Esophagus squamous epithelium (tissue), 5 donors: Measurements from ENCODE around the gene HDAC10. TPM values are rescaled to one million over a fixed set of nuclear protein-coding genes. Genes with fewer than 3 reads are reported as not detected.
"Not testable (repeated sequence)": the region's sequence is repeated elsewhere in the genome, so short reads cannot be mapped to it uniquely, and the experiment has no call there.

Experiments
- DNase-seq: peaks from one replicate; lab custom pipeline; 2025; lab: John Stamatoyannopoulos, UW
- H3K27ac ChIP-seq, 4 donors: fragments of 200-600 bp; sonication (generic); one replicate each; pipeline ENCODE4 v1.5.1; 2016 to 2019; ENCODE audit warnings: mild to moderate bottlenecking in 1 of 4
- H3K27me3 ChIP-seq, 4 donors: fragments of 200-600 bp; sonication (generic); 1 replicate in 3 of 4; 2 replicates in 1 of 4; pipeline versions ENCODE4 v1.5.1 to v1.6.0; 2017 to 2021; ENCODE audit warnings: antibody characterized with exemption in 1 of 4
- H3K36me3 ChIP-seq, 3 donors: fragments of 200-600 bp; sonication (generic); one replicate each; pipeline ENCODE4 v1.5.1; 2016 to 2019
- H3K4me1 ChIP-seq, 3 donors: fragments of 200-600 bp; sonication (generic); one replicate each; pipeline ENCODE4 v1.5.1; 2017 to 2019
- H3K4me3 ChIP-seq, 4 donors: fragments of 200-600 bp; sonication (generic); 1 replicate in 3 of 4; 2 replicates in 1 of 4; pipeline ENCODE4 v1.5.1; 2016 to 2019; ENCODE audit warnings: mild to moderate bottlenecking in 2 of 4, moderate library complexity in 1 of 4
- H3K9me3 ChIP-seq, 3 donors: fragments of 200-600 bp; sonication (generic); one replicate each; pipeline ENCODE4 v1.5.1; 2016 to 2019
- POLR2A ChIP-seq, 4 donors: fragments of 450-650 bp; IDR thresholded peaks; one replicate each; pipeline ENCODE4 v1.6.1; 2017; ENCODE audit warnings: antibody characterized with exemption in 4 of 4, mild to moderate bottlenecking in 4 of 4, moderate library complexity in 3 of 4
- WGBS, 2 donors: methylation state at CpG; one replicate each; pipeline ENCODE4 v1.1.5; 2018; 5-methylcytosine and 5-hydroxymethylcytosine counted together
- intact Hi-C: fragments of 100-400 bp; cut with DNase I; formaldehyde crosslinking; loops from one replicate; pipeline ENCODE4 v1.15.0; 2022
- total RNA-seq, 4 donors: library from RNA; depleted of rRNA; stranded (reverse); fragments of >200 nt; gene quantifications; one replicate each; pipeline ENCODE4 v1.1.0, GENCODE V29; 2016
- TF ChIP-seq, protein P1 (sequence below), 6 experiments: fragments of 450-650 bp in 4 of 6; fragments of 200-600 bp in 2 of 6; sonication (generic) in 2 of 6; IDR thresholded peaks; one replicate each; pipeline ENCODE4 v1.5.1; 2016 to 2019; ENCODE audit warnings: antibody characterized with exemption in 6 of 6, mild to moderate bottlenecking in 4 of 6, moderate library complexity in 4 of 6
- donor health status: DM: yes; HTN: yes; CAD: no.

The HDAC10 gene
- total RNA-seq, 4 donors from 2014 or later = 18.2 to 46.3 (median 35.6) TPM

DNA sequence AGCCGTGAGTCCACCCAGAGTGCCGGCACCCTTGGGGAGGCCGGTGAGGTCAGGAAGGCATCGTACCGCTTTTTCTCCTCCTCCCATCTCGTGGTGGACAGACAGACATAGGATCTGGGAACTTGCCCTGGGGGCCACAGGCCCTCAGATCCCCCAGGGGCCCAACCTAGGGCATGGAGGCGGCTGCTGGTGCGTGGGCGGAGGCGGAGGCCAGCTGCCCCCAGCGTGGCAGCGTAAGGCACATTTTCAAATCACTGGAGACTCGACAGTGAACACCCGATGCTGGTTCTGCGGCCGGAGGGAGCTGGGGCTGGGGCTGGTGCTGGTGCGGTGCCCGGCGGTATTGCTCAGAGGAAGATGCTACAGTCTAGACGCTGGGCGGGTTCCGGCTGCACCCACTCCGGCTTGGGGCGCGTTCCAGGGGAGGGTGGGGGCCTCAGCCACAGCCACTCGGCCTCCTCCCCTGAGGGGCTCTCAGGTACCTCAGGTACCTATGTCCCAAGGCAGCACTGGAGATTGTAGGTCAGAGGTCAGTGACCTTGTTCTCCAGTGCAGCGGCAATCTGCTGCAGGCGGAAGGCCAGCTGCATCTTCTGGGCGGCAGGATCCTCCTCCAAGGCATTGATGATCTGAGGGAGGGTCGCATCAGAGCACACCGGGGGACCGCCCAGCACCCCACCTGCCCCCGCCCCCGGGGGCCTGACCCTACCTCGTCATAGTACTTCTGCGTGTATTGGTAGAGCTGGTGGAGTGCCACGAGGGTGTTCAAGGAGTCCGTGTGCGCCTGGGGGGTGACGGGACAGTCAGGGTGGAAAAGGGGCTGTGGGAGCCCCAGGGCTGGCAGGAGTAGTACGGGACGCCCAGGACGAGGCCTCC is 24.4 kb upstream of the HDAC10 start:
- no peaks in the 10 kb centered on the region for H3K9me3 ChIP-seq
- peaks cover 44 to 67% (median 50%) of the 10 kb centered on the region in 3 donors for H3K36me3 ChIP-seq
- no peak overlapping the region for H3K4me3 ChIP-seq
- H3K27me3 ChIP-seq = peaks cover 0 to 11% (median 0%) of the 10 kb centered on the region in 4 donors
- H3K4me1 ChIP-seq = peaks cover 19 to 88% (median 22%) of the 10 kb centered on the region in 3 donors
- intact Hi-C loops = loop anchor here (2.0 kb wide), 1 partner anchor 67 kb away; the partner anchor contains the start of gene PPP6R2
- WGBS, 2 donors = 80 to 100% methylated on average over 1 to 9 of the region's 43 CpGs
- H3K27ac ChIP-seq = peak overlapping the region in 3 of 4 donors; percentile 32 to 65 (median 44)
- no peak for DNase-seq
- TF ChIP-seq, protein P1, sequence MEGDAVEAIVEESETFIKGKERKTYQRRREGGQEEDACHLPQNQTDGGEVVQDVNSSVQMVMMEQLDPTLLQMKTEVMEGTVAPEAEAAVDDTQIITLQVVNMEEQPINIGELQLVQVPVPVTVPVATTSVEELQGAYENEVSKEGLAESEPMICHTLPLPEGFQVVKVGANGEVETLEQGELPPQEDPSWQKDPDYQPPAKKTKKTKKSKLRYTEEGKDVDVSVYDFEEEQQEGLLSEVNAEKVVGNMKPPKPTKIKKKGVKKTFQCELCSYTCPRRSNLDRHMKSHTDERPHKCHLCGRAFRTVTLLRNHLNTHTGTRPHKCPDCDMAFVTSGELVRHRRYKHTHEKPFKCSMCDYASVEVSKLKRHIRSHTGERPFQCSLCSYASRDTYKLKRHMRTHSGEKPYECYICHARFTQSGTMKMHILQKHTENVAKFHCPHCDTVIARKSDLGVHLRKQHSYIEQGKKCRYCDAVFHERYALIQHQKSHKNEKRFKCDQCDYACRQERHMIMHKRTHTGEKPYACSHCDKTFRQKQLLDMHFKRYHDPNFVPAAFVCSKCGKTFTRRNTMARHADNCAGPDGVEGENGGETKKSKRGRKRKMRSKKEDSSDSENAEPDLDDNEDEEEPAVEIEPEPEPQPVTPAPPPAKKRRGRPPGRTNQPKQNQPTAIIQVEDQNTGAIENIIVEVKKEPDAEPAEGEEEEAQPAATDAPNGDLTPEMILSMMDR (IDR thresholded peaks at IDR 0.05) = no peak
- TF ChIP-seq POLR2A (IDR thresholded peaks at IDR 0.05) = no peak

DNA sequence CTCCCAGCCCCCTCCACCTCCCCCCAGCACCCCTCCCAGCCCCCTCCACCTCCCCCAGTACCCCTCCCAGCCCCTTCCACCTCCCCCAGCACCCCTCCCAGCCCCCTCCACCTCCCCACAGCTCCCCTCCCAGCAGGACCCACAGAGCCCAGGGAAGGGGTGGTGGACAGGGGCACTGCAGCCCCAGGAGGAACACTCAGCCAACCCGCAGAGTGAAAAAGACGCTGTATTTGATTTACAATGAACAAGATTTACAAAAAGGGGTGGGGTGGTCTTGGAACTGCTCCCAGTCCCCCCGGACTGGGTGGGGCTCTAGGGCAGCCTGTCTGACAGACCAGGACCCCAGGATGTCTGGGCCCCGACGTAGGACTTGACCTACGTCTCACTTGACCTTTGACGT is 23.7 kb upstream of the HDAC10 start:
- 57% methylated on average over 5 of the region's 7 CpGs; no CpG with 5 or more reads in 1 of the 2 donors for WGBS, 2 donors
- Histone ChIP-seq H3K27ac (peak overlapping the region in 1 of 4 donors; percentile 17), H3K4me1 (peaks cover 21 to 87% (median 24%) of the 10 kb centered on the region in 3 donors), H3K36me3 (peaks cover 38 to 61% (median 43%) of the 10 kb centered on the region in 3 donors), H3K9me3 (no peaks in the 10 kb centered on the region), H3K4me3 (no peak overlapping the region), H3K27me3 (peaks cover 0 to 11% (median 0%) of the 10 kb centered on the region in 4 donors)
- TF ChIP-seq, protein P1 (IDR thresholded peaks at IDR 0.05) = no peak
- TF ChIP-seq POLR2A (IDR thresholded peaks at IDR 0.05) = no peak
- intact Hi-C loops = no loop called here
- DNase-seq = no peak

DNA sequence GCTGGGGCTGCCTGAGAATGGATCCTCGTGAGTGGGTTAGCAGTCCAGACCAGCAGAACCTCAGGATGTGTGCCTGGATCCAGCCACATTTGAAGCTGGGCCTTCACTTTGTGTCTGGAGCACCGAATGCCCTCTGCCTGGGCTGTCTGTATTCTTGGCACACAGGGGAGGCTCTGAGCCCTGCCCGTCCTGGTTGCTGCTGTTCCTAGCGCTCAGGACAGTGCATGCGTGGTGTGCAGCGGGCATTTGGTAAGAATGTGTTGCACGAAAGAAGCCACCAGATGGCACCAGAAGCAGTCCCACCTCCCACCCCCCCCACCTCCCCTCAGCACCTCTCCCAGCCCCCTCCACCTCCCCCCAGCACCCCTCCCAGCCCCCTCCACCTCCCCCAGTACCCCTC is 23.2 kb upstream of the HDAC10 start:
- intact Hi-C loops = no loop called here
- Histone ChIP-seq H3K27me3 (peaks cover 0 to 11% (median 0%) of the 10 kb centered on the region in 4 donors), H3K36me3 (peaks cover 34 to 56% (median 39%) of the 10 kb centered on the region in 3 donors), H3K9me3 (no peaks in the 10 kb centered on the region), H3K27ac (peak overlapping the region in 1 of 4 donors; percentile 29), H3K4me3 (no peak overlapping the region), H3K4me1 (peaks cover 21 to 87% (median 29%) of the 10 kb centered on the region in 3 donors)
- TF ChIP-seq POLR2A (IDR thresholded peaks at IDR 0.05) = no peak
- TF ChIP-seq, protein P1 (IDR thresholded peaks at IDR 0.05) = peak in 4 of 6 experiments; percentile 17 to 41 (median 30)
- no peak for DNase-seq
- 35% methylated on average over 6 of the region's 7 CpGs; no CpG with 5 or more reads in 1 of the 2 donors for WGBS, 2 donors

DNA sequence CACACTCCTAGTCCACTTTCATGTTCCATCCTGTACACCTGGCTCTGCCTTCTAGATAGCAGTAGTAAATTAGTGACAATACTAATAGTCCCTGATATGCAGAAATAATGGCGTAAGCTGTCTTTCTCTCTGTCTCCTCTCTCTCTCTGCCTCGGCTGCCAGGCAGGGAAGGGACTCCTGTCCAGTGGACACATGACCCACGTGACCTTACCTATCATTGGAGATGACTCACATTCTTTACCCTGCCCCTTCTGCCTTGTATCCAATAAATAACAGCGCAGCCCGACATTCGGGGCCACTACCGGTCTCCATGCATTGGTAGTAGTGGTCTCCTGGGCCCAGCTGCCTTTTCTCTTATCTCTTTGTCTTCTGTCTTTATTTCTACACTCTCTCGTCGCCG is 22.7 kb upstream of the HDAC10 start:
- DNase-seq, intact Hi-C loops, H3K4me3 ChIP-seq, H3K9me3 ChIP-seq: not testable (repeated sequence)
- H3K27me3 ChIP-seq = peaks cover 0 to 11% (median 0%) of the 10 kb centered on the region in 4 donors
- H3K36me3 ChIP-seq = peaks cover 32 to 51% (median 33%) of the 10 kb centered on the region in 3 donors
- 79 to 84% methylated on average over 7 to 10 of the region's 10 CpGs for WGBS, 2 donors
- H3K4me1 ChIP-seq = peaks cover 22 to 87% (median 33%) of the 10 kb centered on the region in 3 donors
- peak overlapping the region in 1 of 4 donors; percentile 29 for H3K27ac ChIP-seq

DNA sequence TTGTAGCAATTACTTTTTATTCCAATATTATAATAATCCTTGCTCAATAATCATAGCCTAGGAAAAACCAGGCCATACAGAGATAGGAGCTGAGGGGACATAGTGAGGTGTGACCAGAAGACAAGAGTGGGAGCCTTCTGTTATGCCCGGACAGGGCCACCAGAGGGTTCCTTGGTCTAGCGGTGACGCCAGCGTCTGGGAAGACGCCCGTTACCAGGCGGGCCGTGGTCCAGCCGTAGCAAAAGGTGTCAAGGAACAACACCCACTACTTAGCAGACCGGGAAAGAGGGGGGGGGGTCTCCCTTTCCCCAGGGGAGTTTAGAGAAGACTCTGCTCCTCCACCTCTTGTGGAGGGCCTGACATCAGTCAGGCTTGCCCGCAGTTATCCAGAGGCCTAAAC is 22.3 kb upstream of the HDAC10 start:
- H3K9me3 ChIP-seq, H3K4me3 ChIP-seq, H3K27ac ChIP-seq, DNase-seq, intact Hi-C loops: not testable (repeated sequence)
- peaks cover 28 to 47% (median 29%) of the 10 kb centered on the region in 3 donors for H3K36me3 ChIP-seq
- H3K4me1 ChIP-seq = peaks cover 26 to 87% (median 37%) of the 10 kb centered on the region in 3 donors
- WGBS, 2 donors = 75% methylated on average over 1 of the region's 11 CpGs; no CpG with 5 or more reads in 1 of the 2 donors
- peaks cover 0 to 11% (median 0%) of the 10 kb centered on the region in 4 donors for H3K27me3 ChIP-seq
